ENCODE data around the gene CACNG7.

GRCh38 chr19:53865918-53866864, 42.9 kb upstream of the CACNG7 start:
- TF ChIP-seq EZH2 (IDR thresholded peaks at IDR 0.05; ENCODE audit: insufficient read depth, poor library complexity, severe bottlenecking) (no peak), EZH2phosphoT487 (IDR thresholded peaks at IDR 0.05; ENCODE audit: insufficient read depth, low read depth) (no peak)
